Measurements from ENCODE around the gene TMEM115.

Gene TMEM115

GRCh38 chr3:50358911-50359759 lies at the start of gene TMEM115:
Gene TMEM115, minus strand, starts transcription at chr3:50359521. Its CDS starts 458 bp downstream, at chr3:50359063.
- FAIRE-seq, result peak; percentile 47

- FAIRE-seq, result no peak
Measured at GRCh38 chr3:50408443-50408944, 49.2 kb upstream of the TMEM115 start.

GRCh38 chr3:50406487-50406886 lies 47.2 kb upstream of the TMEM115 start:
- FAIRE-seq, result no peak

GRCh38 chr3:50405249-50405648 lies 45.9 kb upstream of the TMEM115 start:
- FAIRE-seq, result no peak

- no peak for FAIRE-seq
Measured at GRCh38 chr3:50401978-50402595, 42.8 kb upstream of the TMEM115 start.

GRCh38 chr3:50396502-50396901 lies 37.2 kb upstream of the TMEM115 start:
- FAIRE-seq, result no peak

GRCh38 chr3:50395070-50395860 lies 35.9 kb upstream of the TMEM115 start:
- no peak for FAIRE-seq

GRCh38 chr3:50393061-50393460 lies 33.7 kb upstream of the TMEM115 start:
- no peak for FAIRE-seq

- no peak for FAIRE-seq
Measured at GRCh38 chr3:50392101-50392715, 32.9 kb upstream of the TMEM115 start.

- FAIRE-seq, result no peak
Measured at GRCh38 chr3:50390508-50391224, 31.3 kb upstream of the TMEM115 start.

GRCh38 chr3:50389414-50389767 lies 30.1 kb upstream of the TMEM115 start:
- FAIRE-seq, result no peak

- no peak for FAIRE-seq
Measured at GRCh38 chr3:50388720-50389413, 29.5 kb upstream of the TMEM115 start.

- no peak for FAIRE-seq
Measured at GRCh38 chr3:50388016-50388719, 28.8 kb upstream of the TMEM115 start.

GRCh38 chr3:50385754-50386153 lies 26.4 kb upstream of the TMEM115 start:
- no peak for FAIRE-seq

- no peak for FAIRE-seq
Measured at GRCh38 chr3:50383750-50384149, 24.4 kb upstream of the TMEM115 start.

- FAIRE-seq, result no peak
Measured at GRCh38 chr3:50382722-50383121, 23.4 kb upstream of the TMEM115 start.

- no peak for FAIRE-seq
Measured at GRCh38 chr3:50381383-50381782, 22.1 kb upstream of the TMEM115 start.

- no peak for FAIRE-seq
Measured at GRCh38 chr3:50380405-50381085, 21.2 kb upstream of the TMEM115 start.

- no peak for FAIRE-seq
Measured at GRCh38 chr3:50378757-50379156, 19.4 kb upstream of the TMEM115 start.

GRCh38 chr3:50378024-50378423 lies 18.7 kb upstream of the TMEM115 start:
- FAIRE-seq, result no peak
